ENCODE measurements around the gene TBCD. TPM values are rescaled to one million over a fixed set of nuclear protein-coding genes. Genes with fewer than 3 reads are reported as not detected.
A peak's percentile ranks its signal among the peaks of the same experiment; 100 is the strongest.

TBCD gene
- total RNA-seq, 1 experiment from 2014 or later = 129 TPM

DNA sequence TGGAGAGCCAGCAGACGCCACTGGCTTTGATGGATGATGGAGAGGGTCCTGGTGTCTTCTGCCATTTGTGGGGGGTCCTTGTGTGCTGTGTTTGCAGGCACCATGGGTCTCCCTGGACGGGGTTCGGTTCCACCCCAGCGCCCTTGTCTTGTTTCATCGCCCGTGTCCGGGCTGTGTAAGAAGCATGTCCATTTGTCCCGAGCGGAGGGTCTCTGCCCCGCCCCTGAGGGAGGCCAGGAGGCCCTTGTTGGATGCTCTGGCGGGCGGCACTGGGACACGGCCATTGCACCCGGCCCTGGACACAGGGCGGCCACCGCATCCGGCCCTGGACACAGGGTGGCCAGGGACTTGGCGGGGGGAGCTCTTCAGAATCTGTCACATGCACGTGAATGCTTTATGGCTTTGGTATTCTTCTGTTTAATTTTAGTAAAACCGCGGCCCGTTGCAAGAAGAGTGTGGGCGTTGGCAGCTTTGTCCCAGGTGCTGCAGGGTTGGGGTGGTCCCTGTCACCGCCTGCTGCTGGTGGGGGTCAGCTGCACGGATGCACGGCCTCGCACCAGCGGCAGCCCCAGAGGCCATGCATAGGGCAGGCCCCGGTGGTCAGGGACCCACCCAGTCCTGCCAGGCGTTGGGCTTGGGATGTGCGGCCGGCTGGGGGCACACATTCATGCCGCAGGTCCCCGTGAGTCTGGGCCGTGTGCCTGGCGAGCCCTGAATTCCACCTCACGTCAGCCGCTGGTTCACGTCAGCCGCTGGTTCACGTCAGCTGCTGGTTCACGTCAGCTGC, 108.9 kb downstream of the TBCD start:
- H3K9me3 Mint-ChIP-seq = no peaks in the 10 kb centered on the region
- Histone ChIP-seq H4K5ac (ENCODE audit: insufficient read length, low read depth, low read length) (no peak overlapping the region), H2BK12ac (ENCODE audit: insufficient read length, low read depth, low read length) (no peak overlapping the region), H3K56ac (ENCODE audit: insufficient read length, low read depth, low read length) (no peak overlapping the region), H3K27me3 (ENCODE audit: insufficient read depth, low read length) (no peaks in the 10 kb centered on the region), H2AFZ (ENCODE audit: low read length) (no peak overlapping the region), H3K4ac (ENCODE audit: low read depth, low read length) (no peak overlapping the region), H3K14ac (ENCODE audit: insufficient read depth, low read length) (no peak overlapping the region; the same call in 1 of the 2 replicates), H2BK120ac (ENCODE audit: low read depth, low read length, poor library complexity, severe bottlenecking) (no peak overlapping the region), H3K23me2 (ENCODE audit: insufficient read length, low read depth, low read length, poor library complexity, severe bottlenecking) (no peaks in the 10 kb centered on the region), H4K8ac (replicated peaks; ENCODE audit: insufficient read length, low read depth, low read length) (no peak overlapping the region), H3K79me2 (ENCODE audit: insufficient read depth, low read length) (no peaks in the 10 kb centered on the region; the same call in 1 of the 2 replicates), H3K23ac (ENCODE audit: insufficient read length, low read depth, low read length) (no peak overlapping the region), H4K20me1 (ENCODE audit: control insufficient read depth, insufficient read depth, insufficient read length) (no peaks in the 10 kb centered on the region), H3K4me2 (ENCODE audit: insufficient read depth, insufficient read length, low read length) (no peak overlapping the region), H3K18ac (ENCODE audit: insufficient read length, low read depth, low read length) (no peak overlapping the region), H2BK20ac (ENCODE audit: low read depth, low read length, poor library complexity, severe bottlenecking) (no peak overlapping the region), H2AK5ac (ENCODE audit: insufficient read length, low read length) (no peak overlapping the region), H3K4me1 (ENCODE audit: insufficient read depth, low read length) (no peaks in the 10 kb centered on the region), H4K91ac (ENCODE audit: insufficient read length, low read depth, low read length) (no peak overlapping the region), H3T11ph (ENCODE audit: low read length) (no peak overlapping the region), H2BK15ac (ENCODE audit: low read depth, low read length) (no peak overlapping the region), H3K9me3 (ENCODE audit: control insufficient read depth, low read depth, low read length) (no peaks in the 10 kb centered on the region), H3K27ac (ENCODE audit: insufficient read length, low read depth, low read length) (no peak overlapping the region), H3K79me1 (ENCODE audit: insufficient read depth, low read depth, low read length, poor library complexity, severe bottlenecking) (no peaks in the 10 kb centered on the region), H2BK5ac (ENCODE audit: insufficient read length, low read length) (no peak overlapping the region), H3K9ac (ENCODE audit: extremely low read depth, insufficient read length, low read length) (no peak overlapping the region)
- peaks cover 15 to 27% of the 10 kb centered on the region in 2 experiments for H3K4me1 Mint-ChIP-seq
- H3K36me3 Mint-ChIP-seq (ENCODE audit: insufficient read depth in 1 of 3, low read depth in 3 of 3) = peaks cover 10 to 14% (median 11%) of the 10 kb centered on the region in 3 experiments
- no peak for DNase-seq
- WGBS (ENCODE audit: extremely low coverage, insufficient read length, low lambda C conversion rate) = no CpG with 5 or more reads among the region's 42 CpGs
- no peaks in the 10 kb centered on the region for H3K27me3 Mint-ChIP-seq (ENCODE audit: low read depth)
- no peak overlapping the region for H3K4me3 Mint-ChIP-seq
- TF ChIP-seq, protein P1, sequence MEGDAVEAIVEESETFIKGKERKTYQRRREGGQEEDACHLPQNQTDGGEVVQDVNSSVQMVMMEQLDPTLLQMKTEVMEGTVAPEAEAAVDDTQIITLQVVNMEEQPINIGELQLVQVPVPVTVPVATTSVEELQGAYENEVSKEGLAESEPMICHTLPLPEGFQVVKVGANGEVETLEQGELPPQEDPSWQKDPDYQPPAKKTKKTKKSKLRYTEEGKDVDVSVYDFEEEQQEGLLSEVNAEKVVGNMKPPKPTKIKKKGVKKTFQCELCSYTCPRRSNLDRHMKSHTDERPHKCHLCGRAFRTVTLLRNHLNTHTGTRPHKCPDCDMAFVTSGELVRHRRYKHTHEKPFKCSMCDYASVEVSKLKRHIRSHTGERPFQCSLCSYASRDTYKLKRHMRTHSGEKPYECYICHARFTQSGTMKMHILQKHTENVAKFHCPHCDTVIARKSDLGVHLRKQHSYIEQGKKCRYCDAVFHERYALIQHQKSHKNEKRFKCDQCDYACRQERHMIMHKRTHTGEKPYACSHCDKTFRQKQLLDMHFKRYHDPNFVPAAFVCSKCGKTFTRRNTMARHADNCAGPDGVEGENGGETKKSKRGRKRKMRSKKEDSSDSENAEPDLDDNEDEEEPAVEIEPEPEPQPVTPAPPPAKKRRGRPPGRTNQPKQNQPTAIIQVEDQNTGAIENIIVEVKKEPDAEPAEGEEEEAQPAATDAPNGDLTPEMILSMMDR (conservative IDR thresholded peaks at IDR 0.05) = no peak
- peak overlapping the region in 2 of 3 experiments; percentile 25 to 80; a peak in 2 of 7 replicates for H3K27ac Mint-ChIP-seq
